Head of caudate nucleus (tissue), 42 donors: ENCODE measurements around the gene CCL16.
"Not testable (repeated sequence)": the region's sequence is repeated elsewhere in the genome, so short reads cannot be mapped to it uniquely, and the experiment has no call there.

Experiments used
- DNase-seq, 42 donors: peaks; one replicate each; pipeline versions ENCODE4 v3.0.0 to v3.0.0-alpha.2; 2020 to 2021; ENCODE audit warnings: mixed read lengths in 7 of 42
- intact Hi-C: fragments of 100-400 bp; cut with DNase I; formaldehyde crosslinking; loops from one replicate; pipeline ENCODE4 v1.15.0; 2022

Gene CCL16

DNA sequence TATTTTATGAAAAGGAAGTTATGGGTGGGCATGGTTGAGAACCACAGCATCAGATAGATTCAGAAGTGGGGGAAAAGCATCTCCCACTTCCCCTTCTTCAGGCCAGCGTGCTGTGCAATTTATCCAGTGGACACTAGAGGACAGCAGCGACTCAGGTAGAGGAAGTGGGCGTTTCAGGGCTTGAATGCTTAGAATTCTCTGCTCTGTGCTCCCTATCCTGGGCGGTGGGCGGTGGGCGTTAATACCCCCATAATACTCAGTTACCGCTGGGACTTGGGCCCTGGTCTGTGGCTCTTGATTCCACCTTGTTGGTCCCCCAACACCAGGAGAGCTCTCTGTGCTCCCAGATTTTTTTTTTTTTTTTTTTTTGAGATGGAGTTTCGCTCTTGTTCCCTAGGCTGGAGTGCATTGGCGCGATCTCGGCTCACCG, 34.1 kb downstream of the CCL16 start:
- intact Hi-C loops: no loop called here
- DNase-seq: peak in 23 of 42 donors; percentile 9 to 60 (median 29)

DNA sequence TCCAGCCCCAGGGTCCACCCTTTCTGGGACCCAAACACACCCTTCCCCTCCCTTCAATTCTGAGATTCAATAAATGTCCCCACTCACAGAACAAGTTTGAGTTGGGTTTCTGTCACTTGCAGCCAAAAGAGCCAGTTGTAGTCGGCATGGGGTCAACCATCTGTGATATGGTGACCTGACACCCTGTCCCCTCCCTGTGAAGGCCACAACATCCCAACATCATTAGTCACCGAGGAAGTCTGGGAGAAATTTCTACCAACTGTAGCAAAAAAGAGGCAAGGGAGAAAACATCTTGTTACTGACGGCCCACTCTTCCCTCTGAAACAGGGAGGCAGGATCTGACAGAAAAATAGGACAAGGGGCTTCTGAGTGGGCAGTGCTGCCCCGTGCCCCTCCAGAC, 37.1 kb downstream of the CCL16 start:
- DNase-seq: no peak
- intact Hi-C loops: no loop called here

DNA sequence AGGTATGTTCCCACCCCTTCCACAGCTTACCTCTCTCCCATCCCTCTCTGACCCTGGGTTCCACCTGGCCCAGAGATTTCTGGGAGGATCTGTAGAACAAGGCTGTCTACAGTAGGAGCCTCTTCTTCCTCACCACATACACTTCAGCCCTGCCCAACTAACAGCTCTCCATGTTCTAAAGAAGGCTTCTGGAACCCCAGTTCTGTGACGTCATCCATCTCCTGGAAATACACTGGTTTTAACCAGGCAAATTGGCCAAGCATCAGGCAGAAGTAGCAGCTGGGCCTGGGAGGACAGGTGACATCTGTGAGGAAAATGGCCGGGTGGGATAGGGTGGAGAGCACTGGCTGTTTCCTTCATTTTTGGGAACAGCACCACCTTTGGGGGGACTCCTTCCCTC, 37.8 kb downstream of the CCL16 start, which contains the start of gene LYZL6:
TSS of gene LYZL6 (minus strand) at position 177 of the 400 bp plus-strand sequence. CDS start 4,357 bp downstream, outside the sequence.
- intact Hi-C loops: no loop called here

DNA sequence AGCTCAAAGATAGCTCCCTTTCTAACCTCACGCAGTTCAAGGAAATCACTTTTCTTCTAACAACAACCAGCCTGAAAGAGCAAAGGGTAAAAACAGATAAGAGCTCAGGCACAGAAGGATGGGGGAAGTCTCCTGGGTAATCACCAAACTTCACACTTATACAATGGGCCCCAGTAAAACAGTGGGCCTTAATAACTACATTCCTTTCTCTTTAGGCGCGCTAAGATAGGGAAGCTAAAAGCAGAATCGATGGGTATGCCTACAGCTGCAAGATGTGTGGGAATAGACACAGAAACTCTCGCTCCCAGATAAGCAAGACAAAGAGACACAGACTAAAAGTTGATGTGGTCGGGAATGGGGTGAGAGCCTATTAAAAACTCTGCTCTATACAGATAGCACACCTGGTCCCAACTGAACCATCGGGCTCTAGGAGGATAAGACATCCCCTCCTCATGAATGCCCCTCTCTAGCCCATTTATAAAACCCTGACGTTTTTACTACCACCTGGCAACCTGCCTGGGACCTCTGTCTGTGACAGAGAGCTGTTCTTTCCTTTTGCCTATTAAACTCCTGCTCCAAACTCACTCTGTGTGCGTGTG, 38.6 kb downstream of the CCL16 start:
- intact Hi-C loops: no loop called here
- DNase-seq: no peak

More for the DNA sequence above, 37.8 kb downstream of the CCL16 start, which contains the start of gene LYZL6:
- DNase-seq: no peak

DNA sequence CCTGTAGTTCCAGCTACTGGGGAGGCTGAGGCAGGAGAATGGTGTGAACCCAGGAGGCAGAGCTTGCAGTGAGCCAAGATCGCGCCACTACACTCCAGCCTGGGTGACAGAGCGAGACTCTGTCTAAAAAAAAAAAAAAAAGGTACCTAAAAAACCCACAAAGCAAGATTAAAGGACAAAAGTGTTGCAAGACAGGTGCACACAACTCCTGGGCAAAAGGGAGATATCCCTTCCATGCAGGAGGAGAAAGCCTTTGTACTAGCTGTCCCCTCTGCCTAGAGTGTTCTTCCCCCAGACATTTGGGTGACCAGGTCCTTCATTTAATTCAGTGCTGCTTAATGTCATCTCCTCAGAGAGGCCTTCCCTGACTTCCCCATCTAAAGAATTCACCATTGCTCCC, 42.8 kb downstream of the CCL16 start:
- intact Hi-C loops: not testable (repeated sequence)

DNA sequence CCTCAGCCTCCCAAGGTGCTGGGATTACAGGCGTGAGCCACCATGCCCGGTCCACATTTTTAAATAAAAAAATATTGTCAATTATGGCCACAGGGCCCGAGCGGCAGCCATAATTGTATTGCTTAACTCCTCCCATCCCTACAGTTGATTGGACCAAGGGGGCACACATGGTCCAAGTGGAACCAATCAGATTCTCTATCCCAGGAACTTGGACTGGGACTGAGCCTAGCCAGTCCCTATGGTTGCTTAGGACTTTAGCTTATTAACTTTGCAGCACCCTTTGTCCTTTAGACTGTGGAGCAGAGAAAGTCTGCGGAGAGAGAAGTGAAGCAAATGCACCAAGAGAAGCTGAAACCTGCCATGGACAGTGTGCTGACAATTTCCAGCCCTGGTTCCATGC, 45.2 kb downstream of the CCL16 start:
- DNase-seq: peak in 1 of 42 donors; percentile 8
- intact Hi-C loops: no loop called here

More for the DNA sequence above, 42.8 kb downstream of the CCL16 start:
- not testable (repeated sequence) for DNase-seq

DNA sequence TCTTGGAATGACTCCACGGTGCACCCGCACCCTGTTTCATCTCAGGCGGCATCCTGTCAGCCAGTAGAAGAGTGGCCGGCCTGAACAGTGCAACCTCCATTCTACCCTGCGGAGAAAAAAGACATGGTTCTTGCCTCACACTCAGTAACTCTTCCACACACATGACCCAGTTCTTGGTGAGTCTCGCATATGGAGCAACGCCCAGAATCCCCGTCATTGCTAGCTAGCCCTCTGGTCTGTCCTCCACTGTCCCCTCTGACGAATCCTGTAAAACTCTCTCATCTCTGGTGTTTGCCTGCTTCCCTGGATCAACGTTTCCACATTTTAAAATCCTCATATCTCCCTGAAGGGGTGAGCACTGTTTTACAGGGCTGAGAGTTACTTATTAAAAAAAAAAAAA, 46.5 kb downstream of the CCL16 start:
- DNase-seq: peak in 1 of 42 donors; percentile 30
- intact Hi-C loops: no loop called here

DNA sequence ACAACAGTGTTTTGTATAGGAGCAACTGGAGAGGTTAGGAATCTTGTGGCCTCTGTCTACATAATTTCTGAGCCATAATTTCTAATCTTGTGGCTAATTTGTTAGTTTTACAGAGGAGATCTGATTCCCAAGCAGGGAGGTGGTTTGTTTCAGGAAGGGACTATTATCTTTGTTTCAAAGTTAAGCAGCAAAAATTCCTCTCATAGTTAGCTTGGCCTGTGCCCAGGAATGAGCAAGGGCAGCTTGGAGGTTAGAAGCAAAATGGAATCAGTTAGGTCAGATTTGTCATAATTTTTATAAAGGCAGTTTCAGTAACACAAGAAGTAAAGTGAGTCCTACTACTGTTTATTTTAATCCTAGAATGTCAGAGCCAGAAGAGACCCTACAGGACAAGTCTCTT, 48.7 kb downstream of the CCL16 start:
- DNase-seq: no peak
- intact Hi-C loops: no loop called here

DNA sequence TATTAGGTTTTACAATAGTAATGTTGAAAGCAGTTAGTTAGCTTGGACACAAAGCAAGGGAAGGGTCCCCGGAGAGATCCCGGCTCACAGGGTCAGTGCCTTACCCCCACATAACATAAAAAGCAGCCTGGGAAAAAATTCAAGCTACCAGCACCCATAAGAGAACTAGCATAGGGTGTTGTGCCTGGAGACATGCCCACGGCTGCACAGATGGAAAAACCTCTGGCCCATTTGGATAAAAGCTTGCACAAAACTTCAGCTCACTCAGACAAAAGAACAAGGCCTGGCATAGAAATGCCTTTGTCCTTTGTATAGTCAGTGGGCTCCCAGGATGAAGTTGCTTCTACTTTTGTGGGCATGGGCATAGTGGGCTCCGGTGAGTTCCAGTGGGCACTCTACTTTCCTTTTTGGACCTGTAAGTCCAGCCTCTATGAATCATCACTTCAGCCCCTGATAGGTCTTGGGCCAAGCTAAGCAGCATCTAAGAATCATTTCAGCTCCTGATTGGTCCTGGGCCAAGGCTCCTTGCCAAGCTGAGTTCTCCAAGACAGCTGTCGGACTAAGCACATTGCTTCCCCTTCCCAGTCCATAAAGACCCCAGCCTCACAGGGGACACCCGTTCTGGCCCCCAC, 49.4 kb downstream of the CCL16 start:
- intact Hi-C loops: no loop called here
- peak in 1 of 42 donors; percentile 1 for DNase-seq

DNA sequence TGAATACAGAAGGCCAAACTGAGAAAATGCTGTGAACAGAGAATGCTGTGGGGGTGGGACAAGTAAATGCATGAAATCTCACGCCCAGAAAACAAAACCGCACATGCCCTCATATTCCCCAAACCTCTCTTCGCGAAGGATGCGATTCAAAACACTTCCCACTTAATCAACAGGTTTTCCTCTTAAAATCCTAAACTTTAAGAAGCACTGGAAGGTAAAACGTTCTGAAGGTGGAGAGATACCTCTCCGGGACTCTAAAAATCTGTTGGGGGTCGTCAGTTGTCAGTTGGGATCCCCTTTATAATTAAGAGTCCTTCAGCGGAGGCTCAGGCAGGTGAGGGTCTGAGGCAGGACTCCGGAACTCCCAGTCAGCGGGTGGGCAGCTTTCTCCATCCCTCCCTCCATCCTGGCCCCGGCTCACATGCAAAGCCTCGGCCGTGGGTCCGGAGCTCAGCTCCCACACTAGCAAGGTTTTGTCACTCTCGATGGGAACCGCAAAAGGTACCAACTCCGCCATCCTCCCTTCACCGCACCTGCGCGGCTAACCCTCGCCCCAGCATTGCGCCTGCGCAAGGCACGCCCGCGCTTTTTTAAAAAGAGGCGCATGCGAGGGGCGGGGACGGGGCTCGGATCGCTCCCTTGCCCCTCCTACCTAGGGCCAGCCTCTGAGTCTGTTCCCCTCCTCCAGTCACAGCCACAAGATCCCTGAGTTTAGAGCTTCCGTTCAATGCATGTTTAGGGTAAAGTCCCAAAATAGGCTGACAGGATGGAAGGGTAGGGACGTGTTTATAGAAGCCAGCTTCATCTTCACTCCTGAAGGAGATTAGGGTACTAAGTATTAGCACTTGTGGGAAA, 50.9 kb downstream of the CCL16 start, which contains the start of gene RDM1:
TSS of gene RDM1 (minus strand) at position 563 of the 855 bp plus-strand sequence. CDS start at position 517, 46 bp downstream.
- intact Hi-C loops: no loop called here
- peak; percentile 20 to 87 (median 73) for DNase-seq

DNA sequence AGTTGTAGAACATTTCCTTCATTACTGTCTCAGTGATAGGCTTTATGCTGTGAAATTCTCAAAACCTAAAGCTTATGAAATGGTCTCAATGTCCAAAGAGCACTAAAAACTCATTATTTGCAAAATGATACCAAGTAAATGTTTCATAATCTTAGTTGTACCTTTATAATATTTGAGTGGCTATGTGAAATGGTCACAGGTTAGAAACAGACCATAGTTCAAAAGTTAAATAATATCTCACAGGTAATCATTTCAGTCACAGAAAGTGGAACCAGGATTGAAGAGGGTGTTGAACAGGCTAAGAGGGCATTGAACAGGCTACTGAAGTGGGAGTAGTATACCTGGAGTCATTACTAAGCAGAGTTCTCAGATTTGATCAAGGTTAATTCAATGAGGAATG, 53.6 kb downstream of the CCL16 start:
- no peak for DNase-seq
- intact Hi-C loops: no loop called here
